ENCODE measurements around the gene KMT2D.

The KMT2D gene

GRCh38 chr12:49060237-49061156 lies at the start of gene KMT2D:
KMT2D (minus strand) TSS chr12:49060794; CDS start chr12:49055324, 5,470 bp downstream.
- no peak for FAIRE-seq

GRCh38 chr12:49109641-49110463 lies 49.3 kb upstream of the KMT2D start:
- FAIRE-seq, result no peak

- FAIRE-seq, result no peak
Measured at GRCh38 chr12:49108958-49109404, 48.4 kb upstream of the KMT2D start.

- no peak for FAIRE-seq
Measured at GRCh38 chr12:49105504-49106084, 45.0 kb upstream of the KMT2D start.

- FAIRE-seq, result no peak
Measured at GRCh38 chr12:49104822-49105221, 44.2 kb upstream of the KMT2D start.

GRCh38 chr12:49100380-49100779 lies 39.8 kb upstream of the KMT2D start:
- FAIRE-seq, result no peak

GRCh38 chr12:49098703-49099102 lies 38.1 kb upstream of the KMT2D start:
- no peak for FAIRE-seq

GRCh38 chr12:49098035-49098451 lies 37.4 kb upstream of the KMT2D start:
- FAIRE-seq, result no peak

GRCh38 chr12:49097381-49097780 lies 36.8 kb upstream of the KMT2D start:
- no peak for FAIRE-seq

- no peak for FAIRE-seq
Measured at GRCh38 chr12:49094975-49095365, 34.4 kb upstream of the KMT2D start.

GRCh38 chr12:49094160-49094974 lies 33.8 kb upstream of the KMT2D start, which contains the start of gene DHH:
DHH (minus strand) TSS chr12:49094801; CDS start chr12:49094512, 289 bp downstream.
- FAIRE-seq, result no peak

- no peak for FAIRE-seq
Measured at GRCh38 chr12:49093792-49094159, 33.2 kb upstream of the KMT2D start.

GRCh38 chr12:49092816-49093406 lies 32.3 kb upstream of the KMT2D start:
- FAIRE-seq, result no peak

- no peak for FAIRE-seq
Measured at GRCh38 chr12:49092086-49092815, 31.7 kb upstream of the KMT2D start.

GRCh38 chr12:49091836-49092085 lies 31.2 kb upstream of the KMT2D start:
- FAIRE-seq, result no peak

- no peak for FAIRE-seq
Measured at GRCh38 chr12:49091056-49091835, 30.7 kb upstream of the KMT2D start.

- no peak for FAIRE-seq
Measured at GRCh38 chr12:49089821-49090773, 29.5 kb upstream of the KMT2D start.

- FAIRE-seq, result no peak
Measured at GRCh38 chr12:49088932-49089330, 28.3 kb upstream of the KMT2D start.

GRCh38 chr12:49088150-49088931 lies 27.7 kb upstream of the KMT2D start:
- FAIRE-seq, result no peak

Measured in A204.1 (cell line).